Measurements from ENCODE around the gene PHEX.

The PHEX gene

DNA sequence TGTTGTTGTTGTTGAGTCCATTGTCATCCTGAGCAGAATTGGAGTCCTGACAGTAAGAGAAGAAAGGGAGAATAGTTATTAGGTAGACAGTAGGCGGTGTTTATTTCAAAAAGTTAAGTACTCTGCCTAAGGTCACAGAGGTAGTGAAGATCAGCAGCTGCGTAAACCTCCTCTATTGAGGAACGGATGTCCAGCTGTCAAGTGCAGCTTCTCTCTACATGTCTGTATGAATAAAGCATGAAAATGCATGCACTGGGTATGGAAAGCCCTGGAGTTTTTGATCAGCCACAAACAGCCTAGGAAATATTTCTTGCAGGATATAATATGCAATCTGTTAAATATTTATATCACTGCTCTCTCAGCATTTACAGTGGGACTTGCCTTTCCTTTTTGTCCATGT, 131.2 kb downstream of the PHEX start:
- DNase-seq: no peak

DNA sequence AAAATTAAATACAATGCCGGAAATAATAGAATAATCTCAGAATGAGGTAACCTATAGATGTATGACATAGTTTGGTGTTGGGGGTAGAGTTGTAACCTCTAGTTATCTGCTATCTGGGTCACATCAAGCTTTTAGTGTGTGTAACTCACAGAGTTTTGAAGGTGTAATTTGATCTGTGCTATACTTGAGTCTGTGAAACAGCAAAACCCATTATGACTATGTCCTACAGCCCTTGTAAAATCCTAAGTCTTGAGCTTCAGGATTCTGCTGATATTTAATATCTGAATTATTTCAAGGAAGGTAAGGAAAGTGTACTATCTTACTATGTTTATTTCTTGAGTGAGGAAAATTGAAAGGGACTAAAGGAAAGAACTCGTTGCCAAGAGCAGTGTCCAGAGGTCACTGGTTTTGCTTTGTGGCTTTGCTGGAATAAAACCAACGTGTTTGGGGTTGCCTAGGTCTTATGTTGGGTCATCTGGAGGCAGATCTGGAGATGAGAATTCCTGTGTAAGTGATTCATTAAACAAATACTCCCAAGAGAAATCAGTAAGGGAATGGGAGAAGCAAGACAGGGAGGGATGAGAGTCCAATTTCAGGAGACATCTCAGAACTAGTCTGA, 132.8 kb downstream of the PHEX start:
- DNase-seq: no peak

DNA sequence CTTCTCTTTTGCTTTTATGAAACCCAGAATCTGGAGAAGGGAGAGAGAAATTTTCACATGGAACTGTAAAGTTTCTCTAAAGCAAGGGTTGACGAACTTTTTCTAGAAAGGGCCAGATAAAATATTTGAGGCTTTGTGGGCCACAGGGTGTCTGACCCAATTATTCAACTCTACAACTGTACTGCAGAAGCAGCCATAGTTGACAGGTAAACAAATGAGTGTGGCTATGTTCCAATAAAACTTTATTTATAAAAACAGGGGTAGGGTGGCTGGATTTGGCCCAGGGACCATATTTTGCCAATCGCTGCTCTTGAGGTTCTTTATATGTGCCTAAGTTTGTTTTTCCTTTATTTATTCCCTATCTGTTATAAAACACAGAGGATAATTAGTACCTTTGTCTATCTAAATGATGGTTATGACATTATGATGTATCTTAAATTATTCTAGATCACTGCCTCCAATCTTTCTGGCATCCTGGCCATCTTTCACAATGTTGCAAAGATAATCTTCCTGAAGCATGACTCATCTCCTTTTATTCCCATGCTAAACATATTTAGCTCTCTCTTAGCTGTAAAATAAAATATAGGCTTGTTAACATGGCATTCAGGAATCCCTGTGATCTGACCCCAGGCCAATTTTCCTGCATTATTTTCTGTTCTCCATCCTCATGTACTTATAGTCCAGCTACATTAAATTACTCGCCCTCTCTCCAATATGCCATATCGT, 133.8 kb downstream of the PHEX start:
- no peak for DNase-seq

DNA sequence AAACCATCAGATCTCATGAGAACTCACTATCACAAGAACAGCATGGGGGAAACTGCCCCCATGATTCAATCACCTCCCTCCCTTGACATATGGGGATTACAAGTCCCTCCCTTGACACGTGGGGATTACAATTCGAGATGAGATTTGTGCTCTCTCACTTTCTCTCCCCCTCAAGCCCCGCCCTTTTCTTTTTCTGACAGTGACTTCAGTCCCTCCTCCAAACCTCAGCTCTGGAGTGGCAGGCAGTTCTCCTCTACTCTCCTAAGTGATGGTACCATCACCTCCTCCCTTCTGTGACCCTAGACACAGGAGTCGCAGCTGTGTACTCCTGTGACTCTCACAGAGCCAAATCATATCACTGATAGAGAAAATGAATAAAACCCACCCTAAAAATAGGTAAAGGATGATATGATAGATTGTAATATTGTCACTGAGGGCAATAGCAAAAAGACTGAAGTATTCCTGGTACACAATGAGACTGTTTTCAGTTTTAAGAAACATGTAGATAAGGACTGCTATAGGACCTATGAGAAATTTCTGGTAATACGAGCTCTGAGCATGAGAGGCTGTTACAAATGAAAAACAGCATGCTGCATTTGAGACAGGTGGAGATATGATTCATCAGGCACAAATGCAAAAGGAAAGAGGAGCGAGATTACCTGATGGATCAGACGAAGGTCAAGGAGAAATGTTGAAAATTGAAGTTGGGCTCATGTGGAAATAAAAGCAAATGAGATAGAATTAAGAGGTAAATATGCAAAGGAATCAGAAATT, 139.3 kb downstream of the PHEX start:
- DNase-seq: no peak

DNA sequence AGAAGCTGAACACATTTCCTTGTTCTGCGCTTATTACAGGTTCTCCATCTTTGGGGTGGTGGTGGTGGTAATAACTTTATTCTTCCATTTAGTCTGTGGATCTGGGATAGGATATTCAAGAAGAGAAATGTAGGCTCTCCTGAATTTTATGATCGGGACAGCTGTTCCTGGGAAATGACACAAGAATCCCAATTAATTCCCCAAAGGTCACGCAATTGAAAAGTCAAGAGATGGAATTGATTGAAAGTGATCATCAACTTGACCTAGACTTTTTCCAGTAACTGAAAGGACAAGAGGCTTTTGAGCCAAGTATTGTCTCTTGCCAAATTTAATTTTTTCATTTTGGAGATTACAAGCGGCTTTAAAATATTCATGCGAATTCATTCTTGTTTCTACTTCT, 141.8 kb downstream of the PHEX start:
- DNase-seq: no peak

DNA sequence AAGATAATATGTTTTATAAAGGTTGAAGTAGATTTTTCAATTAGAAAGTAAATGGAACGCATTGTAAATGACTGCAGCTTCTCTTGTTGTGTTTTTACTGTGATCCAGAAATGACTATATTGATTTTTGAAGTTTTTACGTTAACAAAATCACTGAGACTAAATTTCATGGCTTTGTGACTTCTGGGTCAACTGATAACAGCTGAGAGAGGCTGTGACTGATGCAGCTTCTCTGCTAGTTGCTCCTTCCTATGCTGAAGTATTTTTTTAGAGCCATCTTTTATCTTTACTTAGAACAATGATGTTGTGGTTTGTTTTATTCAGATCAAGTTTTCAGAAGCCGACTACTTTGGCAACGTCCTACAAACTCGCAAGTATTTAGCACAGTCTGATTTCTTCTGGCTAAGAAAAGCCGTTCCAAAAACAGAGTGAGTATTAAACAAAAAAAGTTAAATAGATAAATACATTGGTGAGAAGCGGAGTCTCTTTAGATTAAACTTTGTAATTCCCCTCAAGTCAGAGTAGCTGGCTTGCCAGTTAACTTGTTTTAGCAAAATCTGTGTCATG, 145.9 kb downstream of the PHEX start:
- DNase-seq: no peak

DNA sequence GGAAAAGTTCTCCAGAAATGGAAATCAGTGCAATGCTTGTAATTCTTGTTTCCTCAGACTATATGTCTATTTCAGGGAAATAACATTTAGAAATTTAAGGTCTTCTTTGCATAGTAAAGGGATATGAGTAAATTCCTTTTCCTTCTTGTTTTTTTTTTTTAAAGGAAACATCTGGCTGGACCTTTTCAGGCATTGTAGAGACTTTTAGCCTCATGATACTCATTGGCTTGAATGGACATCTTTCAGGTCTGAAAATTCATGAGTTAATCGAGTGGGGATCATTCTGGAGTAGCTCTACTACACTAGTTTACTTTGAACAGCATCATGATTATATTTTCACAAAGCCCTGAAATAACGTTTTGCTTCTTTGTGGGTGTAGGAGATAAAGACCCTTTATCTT, 152.0 kb downstream of the PHEX start:
- no peak for DNase-seq

DNA sequence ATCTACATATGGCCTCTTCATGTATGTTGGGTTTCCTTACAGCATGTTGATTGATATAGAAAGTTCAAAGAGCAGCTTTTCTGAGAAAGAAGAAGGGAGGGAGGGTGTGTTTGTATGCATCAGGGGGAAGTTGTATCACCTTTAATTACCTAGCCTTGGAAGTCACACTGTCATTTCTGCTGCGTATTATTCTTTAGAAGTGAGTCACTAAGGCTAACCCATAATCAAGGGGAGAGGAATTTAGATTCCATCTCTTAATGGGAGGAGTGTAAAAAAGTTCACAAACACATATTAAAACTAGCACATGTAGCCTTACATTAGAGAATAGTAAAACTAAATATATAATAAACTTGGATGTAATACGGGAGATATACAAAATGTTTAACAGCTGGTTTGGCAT, 154.0 kb downstream of the PHEX start:
- DNase-seq: no peak

DNA sequence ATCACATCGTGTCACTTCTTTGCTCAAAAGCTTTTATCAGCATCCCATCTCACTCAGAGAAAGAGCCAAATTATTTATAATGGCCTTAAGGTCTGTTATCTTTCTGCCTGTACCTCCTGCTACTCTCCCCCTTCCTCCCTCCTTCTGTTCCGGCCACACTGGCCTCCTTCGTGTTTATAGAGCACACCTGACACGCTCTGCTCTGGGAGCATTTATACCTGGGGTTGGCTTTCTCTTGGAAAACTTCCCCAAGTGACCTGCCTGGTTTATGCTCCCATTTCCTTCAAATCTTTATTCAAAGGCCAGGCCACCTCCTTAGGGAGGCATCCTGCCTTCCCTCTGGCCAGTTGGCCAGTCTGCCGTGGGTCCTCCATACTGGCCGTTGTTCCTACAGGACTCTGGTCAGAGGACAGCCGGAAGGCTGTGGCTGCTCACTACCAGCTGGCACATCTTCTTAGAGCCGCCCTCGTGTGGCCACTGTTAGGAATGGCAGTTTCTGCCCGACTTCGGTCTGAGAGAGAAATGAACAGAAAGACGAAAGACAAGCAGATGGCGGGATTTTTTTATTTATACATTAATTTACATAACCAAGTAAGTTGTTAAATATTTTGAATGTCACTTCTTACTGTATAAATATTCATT, 160.4 kb downstream of the PHEX start:
- DNase-seq: no peak

DNA sequence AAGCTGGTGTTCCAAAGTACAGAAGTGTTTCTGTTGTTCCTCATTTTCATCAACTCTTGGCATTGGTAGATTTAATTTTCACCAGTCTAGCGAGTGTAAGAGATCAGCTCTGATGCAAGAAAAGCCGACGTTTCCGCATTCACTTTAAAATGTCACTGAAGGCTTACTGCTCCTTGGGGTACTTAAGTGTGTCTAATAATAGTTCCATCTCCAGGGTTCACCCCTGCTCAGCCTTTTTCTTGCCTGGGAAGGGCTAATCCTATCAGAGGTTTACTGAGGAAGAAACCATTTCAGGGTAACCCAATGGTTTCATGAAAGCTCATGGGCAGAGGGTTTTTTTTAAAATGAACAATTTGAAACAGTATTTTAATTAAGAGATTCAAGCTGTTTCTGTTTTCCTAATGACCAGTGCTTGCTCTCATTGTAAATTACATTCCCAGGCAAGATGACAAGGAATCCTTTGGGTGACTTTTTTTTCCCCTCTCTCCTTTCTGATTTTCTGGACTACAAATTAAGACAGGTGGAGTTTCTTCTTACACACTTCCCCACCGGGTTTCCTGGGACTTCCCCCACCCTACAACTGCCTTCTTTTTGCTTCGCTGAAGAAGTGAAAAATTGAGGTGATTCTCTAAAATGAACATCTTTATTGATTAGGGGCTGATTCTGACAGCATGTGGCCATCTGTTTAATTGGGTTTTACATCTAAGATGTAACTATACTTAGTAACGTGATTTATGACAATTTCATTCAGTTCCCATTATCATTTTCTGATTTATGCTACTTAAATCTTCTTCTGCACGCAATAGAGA, 161.9 kb downstream of the PHEX start:
- no peak for DNase-seq

DNA sequence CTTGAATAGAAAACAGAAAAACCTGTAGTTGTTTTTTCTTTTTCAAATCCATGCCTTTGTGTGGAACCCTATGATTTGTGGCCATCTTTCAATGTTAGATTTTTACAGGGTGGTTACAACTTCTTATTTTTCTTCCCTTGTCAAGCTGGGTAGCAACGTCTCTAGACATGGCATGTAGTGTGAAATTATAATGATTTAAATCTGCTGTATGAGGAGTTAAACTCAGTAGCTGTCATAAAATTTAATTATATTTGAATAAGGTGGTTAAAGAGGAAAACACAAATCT, 162.5 kb downstream of the PHEX start:
- no peak for DNase-seq

DNA sequence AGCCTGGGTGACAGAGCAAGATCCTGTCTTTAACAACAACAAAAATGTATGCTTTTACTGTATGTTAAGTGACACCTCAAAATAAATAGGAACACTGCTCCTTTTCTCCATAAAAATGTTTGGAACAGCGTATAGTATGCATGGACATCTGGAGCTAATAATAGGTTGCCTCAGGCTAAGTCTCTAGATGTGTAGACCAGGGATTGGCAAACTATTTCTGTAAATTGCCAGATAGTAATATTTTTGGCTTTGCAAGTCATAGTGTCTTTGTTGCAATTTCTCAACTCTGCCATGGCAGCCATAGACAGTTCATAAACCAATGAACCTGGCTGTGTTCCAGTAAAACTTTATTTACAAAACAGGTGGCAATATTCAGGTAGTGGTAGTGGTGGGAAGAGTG, 164.0 kb downstream of the PHEX start:
- DNase-seq: no peak

DNA sequence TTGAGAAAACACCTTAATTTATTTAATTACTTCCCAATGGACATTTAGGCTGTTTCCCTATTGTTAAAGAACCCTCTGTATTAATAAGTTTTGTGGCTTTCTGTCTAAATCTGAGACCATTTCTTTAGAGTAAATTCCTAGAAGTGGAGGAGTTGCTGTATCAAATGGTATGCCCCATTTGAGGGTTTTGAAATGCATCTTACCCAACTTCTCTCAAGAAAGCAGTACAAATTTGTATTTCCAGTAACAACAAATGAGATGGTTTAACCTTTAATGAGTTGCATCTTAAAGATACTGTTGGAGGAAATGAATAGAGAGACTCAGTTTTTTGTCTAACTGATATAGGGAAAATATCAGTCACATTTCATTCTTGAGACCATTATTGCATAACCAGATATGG, 170.1 kb downstream of the PHEX start:
- no peak for DNase-seq

DNA sequence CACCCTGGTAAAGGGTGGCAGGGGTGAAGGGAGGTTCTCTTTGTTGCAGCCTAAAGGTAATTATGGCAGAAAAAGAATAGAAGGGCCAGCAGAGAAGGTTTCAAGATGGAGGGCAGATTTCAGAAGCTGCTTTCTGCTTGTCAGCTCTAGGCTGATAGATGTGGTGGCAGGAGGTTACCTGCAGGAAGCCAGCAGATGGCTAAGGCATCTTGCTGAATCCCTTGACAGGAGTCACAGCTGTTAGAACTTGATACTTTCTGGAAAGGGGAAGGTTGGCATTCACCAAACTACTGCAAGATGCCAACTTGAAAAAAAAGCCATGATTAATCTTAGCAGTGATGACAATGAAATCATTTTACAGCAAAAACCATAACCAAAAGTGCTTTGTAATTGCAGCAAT, 171.1 kb downstream of the PHEX start:
- DNase-seq: no peak

DNA sequence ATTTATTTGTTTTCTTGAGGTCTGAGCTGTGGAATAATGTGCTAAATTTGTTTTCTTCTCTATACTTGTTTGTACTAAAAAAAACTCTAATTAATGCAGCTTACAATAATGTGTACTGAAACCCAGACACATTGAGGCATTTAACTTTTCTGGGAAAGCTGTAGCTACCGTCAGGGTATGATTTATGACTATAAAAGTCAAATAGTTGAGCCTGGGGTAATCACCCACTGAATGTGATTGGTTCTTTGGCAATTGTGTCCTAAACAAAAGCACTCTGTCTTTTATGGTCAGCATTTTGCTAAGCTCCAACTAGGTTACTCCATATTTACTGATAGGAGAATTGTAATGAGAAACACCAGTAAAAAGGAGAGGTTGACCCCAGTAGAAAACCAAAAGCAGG, 174.7 kb downstream of the PHEX start:
- no peak for DNase-seq

DNA sequence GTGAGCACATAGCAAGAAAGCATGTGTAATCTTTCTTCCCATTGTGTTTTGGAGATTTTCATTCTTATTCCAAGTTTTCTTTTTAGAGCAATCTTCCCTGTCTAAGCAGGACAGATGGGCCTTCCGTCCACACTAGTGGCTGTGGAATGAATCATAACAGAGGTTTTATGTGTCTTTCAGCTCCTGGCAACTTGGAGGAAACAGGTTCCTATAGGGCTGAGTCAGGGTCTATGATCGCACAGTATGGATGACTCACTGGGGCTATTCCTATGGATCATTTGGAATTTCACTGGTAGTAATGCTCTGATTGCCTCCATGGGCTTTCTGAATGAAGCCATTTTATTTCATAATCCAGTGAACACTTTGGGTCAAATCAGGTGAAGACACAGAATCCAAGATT, 188.8 kb downstream of the PHEX start:
- no peak for DNase-seq

DNA sequence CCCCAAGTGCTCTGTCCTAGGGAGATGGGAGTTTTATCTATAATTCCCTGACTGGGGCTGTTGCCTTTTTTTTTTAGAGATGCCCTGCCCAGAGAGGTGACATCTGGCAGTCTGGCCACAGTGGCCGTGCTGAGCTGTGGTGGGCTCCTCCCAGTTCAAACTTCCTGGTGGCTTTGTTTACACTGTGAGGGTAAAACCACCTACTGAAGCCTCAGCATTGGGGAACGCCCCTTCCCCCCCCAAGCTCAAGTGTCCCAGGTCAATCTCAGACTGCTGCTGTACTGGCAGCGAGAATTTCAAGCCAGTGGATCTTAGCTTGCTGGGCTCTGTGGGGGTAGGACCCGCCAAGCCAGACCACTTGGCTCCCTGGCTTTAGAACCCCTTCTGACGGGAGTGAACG, 202.3 kb downstream of the PHEX start:
- no peak for DNase-seq

DNA sequence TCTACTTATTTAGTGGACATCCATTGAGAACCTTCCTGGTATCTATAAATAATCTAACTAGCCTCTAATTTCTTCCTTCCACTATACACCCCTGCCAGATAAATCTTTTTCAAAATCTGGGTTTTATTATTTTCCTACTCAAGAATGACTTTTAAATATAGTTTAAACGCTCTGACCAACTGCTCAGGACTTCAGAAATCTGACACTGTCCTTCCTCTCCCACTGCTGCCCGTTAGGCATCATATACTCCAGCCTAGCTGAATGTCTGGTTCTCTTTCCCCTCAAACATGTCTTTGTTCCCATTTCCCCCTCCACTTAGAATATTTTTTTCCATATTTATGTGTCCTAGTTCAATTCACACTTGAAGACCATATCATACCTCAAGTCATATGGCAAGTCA, 205.4 kb downstream of the PHEX start:
- DNase-seq: no peak

DNA sequence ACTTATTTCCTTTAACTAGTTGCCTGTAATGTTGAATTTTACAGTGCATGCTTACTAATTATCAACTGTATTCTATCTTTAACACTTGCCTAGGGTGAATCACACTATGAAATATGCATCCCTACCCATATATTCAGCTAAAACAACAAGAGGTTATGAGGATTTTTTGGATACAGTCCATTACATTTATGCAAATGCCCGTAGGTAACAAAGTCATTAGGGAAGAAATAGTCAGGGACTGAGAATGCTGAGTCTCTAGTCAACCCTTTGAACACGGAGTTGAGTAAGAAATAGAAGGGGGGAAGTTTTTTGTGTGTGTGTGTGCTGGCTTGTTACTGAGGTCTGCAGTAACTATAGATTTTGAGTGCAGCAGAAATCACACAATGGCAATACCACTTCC, 214.5 kb downstream of the PHEX start:
- no peak for DNase-seq

DNA sequence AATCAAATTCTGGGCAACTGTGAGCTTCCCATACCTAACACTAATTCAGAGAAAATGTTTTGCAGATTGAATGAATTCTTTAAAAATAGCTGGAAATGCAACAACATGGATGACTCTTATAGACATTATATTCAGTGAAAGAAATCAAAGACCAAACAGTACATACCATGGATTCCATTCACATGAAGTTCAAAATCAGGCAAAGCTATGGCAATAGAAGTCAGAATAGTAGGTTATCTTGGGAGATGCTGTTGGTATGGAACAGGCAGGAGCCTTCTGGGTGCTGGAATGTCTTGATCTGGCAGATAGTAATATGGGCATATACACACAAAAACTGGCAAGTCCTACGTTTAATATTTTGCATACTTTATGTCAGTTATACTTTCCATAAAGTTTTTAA, 215.0 kb downstream of the PHEX start:
- DNase-seq: no peak

DNA sequence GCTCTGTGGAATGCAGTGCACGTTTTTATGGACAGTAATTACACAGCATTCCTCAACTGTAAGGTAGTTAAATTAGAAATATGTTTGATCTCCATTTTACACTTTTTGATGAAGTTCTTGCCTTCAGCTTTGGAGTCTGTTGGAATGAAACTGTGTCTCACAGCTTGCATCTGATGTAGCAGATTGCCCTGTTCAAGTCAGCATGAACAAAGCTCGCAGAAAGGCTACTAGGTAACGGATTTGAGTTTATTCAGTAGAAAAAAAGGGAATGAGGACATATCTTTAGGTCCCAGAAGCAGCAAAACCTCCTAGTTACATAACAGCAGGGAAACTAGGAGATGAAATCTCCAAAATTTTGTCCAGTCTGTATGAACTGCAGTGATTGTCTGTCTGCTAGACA, 216.3 kb downstream of the PHEX start:
- no peak for DNase-seq

DNA sequence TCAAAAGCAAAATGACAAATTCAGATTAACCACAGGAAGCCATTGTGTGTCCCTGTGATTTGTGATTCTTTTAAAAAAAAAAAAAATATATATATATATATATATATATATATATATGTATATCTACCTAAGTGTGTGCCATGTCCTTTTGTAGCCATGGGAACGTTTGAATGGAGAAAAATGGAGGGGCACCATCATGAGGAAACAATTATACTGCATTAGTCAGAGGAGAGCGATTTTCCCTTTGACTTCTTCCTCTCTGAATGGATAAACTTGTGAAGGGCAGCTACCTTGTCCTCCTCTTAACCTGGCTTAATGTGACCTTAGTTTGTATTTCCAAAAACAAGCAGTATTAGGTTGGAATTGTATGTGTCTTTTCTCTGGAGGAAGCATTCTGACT, 217.2 kb downstream of the PHEX start:
- no peak for DNase-seq

DNA sequence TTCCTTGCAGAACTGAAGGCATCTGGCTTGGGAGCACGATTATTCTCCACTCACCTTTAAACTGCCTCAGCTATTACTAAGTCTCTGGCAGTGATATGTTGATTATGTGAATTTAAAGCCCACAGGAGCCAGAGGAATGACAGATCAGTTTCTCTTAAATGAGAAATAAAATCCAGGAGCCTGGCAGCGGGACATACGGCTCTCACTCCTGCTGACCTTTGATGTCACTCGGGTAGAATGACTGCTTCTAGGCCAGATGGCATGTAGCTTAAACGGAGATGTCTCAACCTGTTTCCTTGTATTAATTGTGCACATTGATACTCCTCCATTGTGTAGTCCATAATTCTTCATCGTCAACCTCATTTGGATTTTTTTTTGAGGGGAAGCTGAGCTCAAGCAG, 236.6 kb downstream of the PHEX start:
- DNase-seq: no peak
